AG09309 (cell line): Measurements from ENCODE around the gene UIMC1.

Experiments used
- DNase-seq: peaks from one replicate; pipeline ENCODE4 v3.0.0-alpha.2; 2010; ENCODE audit warnings: low read depth
- H3K4me3 ChIP-seq: 2 replicates; pipeline ENCODE4 v1.5.1; 2011; ENCODE audit warnings: mild to moderate bottlenecking, low read depth, low read length, moderate library complexity; ENCODE audit not compliant: control insufficient read depth
- CTCF ChIP-seq: IDR thresholded peaks from 2 replicates; pipeline ENCODE4 v1.5.1; 2011; ENCODE audit warnings: mild to moderate bottlenecking, low read depth, low read length, inconsistent platforms; ENCODE audit not compliant: insufficient read depth, control insufficient read depth; ENCODE audit errors: missing control alignments

The UIMC1 gene

GRCh38 chr5:176900780-176901204 lies 105.8 kb downstream of the UIMC1 start:
- TF ChIP-seq CTCF = no peak
- no peak for DNase-seq
- no peak overlapping the region for H3K4me3 ChIP-seq

GRCh38 chr5:176899946-176900779 lies 106.4 kb downstream of the UIMC1 start:
- no peak for DNase-seq

GRCh38 chr5:176899296-176899891 lies 107.2 kb downstream of the UIMC1 start, which contains the start of gene HK3:
TSS of gene HK3 (minus strand) at chr5:176899346. CDS start at chr5:176896159, 3,187 bp downstream.
- no peak within 1 kb of the TSS for H3K4me3 ChIP-seq
- no peak for DNase-seq
- TF ChIP-seq CTCF = no peak

More at GRCh38 chr5:176899946-176900779, 106.4 kb downstream of the UIMC1 start:
- H3K4me3 ChIP-seq = no peak overlapping the region
- no peak for TF ChIP-seq CTCF

GRCh38 chr5:176897263-176897662 lies 109.3 kb downstream of the UIMC1 start:
- no peak overlapping the region for H3K4me3 ChIP-seq
- no peak for DNase-seq
- no peak for TF ChIP-seq CTCF

- no peak for TF ChIP-seq CTCF
- H3K4me3 ChIP-seq = no peak overlapping the region
- DNase-seq = no peak
Measured at GRCh38 chr5:176895831-176896230, 110.7 kb downstream of the UIMC1 start.

GRCh38 chr5:176894298-176894697 lies 112.3 kb downstream of the UIMC1 start:
- no peak overlapping the region for H3K4me3 ChIP-seq
- TF ChIP-seq CTCF = no peak
- DNase-seq = no peak
